CD14-positive monocyte (primary cell): Measurements from ENCODE around the gene OR1C1. TPM values are rescaled to one million over a fixed set of nuclear protein-coding genes. Genes with fewer than 3 reads are reported as not detected.

ENCODE experiments used
- DNase-seq, 3 donors: peaks; one replicate each; pipeline ENCODE4 v3.0.0-alpha.2; 2011 to 2022
- H2AFZ ChIP-seq: 2 replicates; pipeline ENCODE4 v1.6.0; 2012; ENCODE audit warnings: mild to moderate bottlenecking, low read depth, low read length, inconsistent platforms; ENCODE audit not compliant: insufficient read depth, poor library complexity, severe bottlenecking
- H3K27ac ChIP-seq, 2 donors: 1 replicate in 1 of 2; 2 replicates in 1 of 2; pipeline ENCODE4 v1.5.1; 2012 to 2013; ENCODE audit warnings: low read length in 2 of 2, control low read depth in 1 of 2, inconsistent platforms in 1 of 2, low read depth in 1 of 2, mild to moderate bottlenecking in 1 of 2
- H3K27me3 ChIP-seq, 2 donors: one replicate each; pipeline versions ENCODE4 v1.6.0 to v1.6.1; 2011 to 2013; ENCODE audit warnings: low read length in 2 of 2; ENCODE audit not compliant: control insufficient read depth in 2 of 2, insufficient read depth in 2 of 2
- H3K36me3 ChIP-seq, 2 donors: replicated peaks in 1 of 2; 1 replicate in 1 of 2; 2 replicates in 1 of 2; pipeline versions ENCODE4 v1.5.1 to v1.6.1; 2012 to 2013; ENCODE audit warnings: low read length in 2 of 2, control low read depth in 1 of 2, inconsistent platforms in 1 of 2, mild to moderate bottlenecking in 1 of 2; ENCODE audit not compliant: insufficient read depth in 2 of 2, control insufficient read depth in 1 of 2
- H3K4me1 ChIP-seq, 2 donors: 1 replicate in 1 of 2; 2 replicates in 1 of 2; pipeline versions ENCODE4 v1.5.1 to v1.6.1; 2012 to 2013; ENCODE audit warnings: low read length in 2 of 2, control low read depth in 1 of 2, inconsistent platforms in 1 of 2, mild to moderate bottlenecking in 1 of 2, moderate library complexity in 1 of 2; ENCODE audit not compliant: insufficient read depth in 2 of 2, control insufficient read depth in 1 of 2
- H3K4me2 ChIP-seq: replicated peaks from 2 replicates; pipeline ENCODE3; 2012; ENCODE audit warnings: low read length, moderate library complexity, mild to moderate bottlenecking; ENCODE audit not compliant: poor library complexity, severe bottlenecking; ENCODE audit errors: extremely low read depth
- H3K4me3 ChIP-seq, 3 experiments: fragments of 200-600 bp in 1 of 3; sonication (generic) in 1 of 3; replicated peaks in 1 of 3; 1 replicate in 2 of 3; 2 replicates in 1 of 3; pipeline ENCODE4 v1.5.1; 2011 to 2013; ENCODE audit warnings: low read length in 3 of 3, mild to moderate bottlenecking in 3 of 3, control low read depth in 2 of 3, low read depth in 2 of 3, inconsistent platforms in 1 of 3, moderate library complexity in 1 of 3
- H3K79me2 ChIP-seq: 2 replicates; pipeline ENCODE4 v1.6.0; 2012; ENCODE audit warnings: mild to moderate bottlenecking, control low read depth, inconsistent platforms, low read length, moderate library complexity; ENCODE audit not compliant: insufficient read depth
- H3K9ac ChIP-seq: 2 replicates; pipeline ENCODE4 v1.6.0; 2017; ENCODE audit warnings: low read length, mild to moderate bottlenecking; ENCODE audit not compliant: insufficient read depth, poor library complexity, severe bottlenecking
- H3K9me3 ChIP-seq, 2 donors: replicated peaks in 1 of 2; 1 replicate in 1 of 2; 2 replicates in 1 of 2; pipeline versions ENCODE4 v1.5.1 to v1.6.1; 2012 to 2013; ENCODE audit warnings: low read length in 2 of 2, control low read depth in 1 of 2; ENCODE audit not compliant: control insufficient read depth in 1 of 2, insufficient read depth in 1 of 2
- H4K20me1 ChIP-seq: 2 replicates; pipeline ENCODE4 v1.6.0; 2012; ENCODE audit warnings: mild to moderate bottlenecking, low read length, control low read depth, moderate library complexity; ENCODE audit not compliant: insufficient read depth
- H3K27ac Mint-ChIP-seq, 7 donors: one replicate each; pipeline ENCODE4 v1.8.0; 2020; ENCODE audit warnings: mild to moderate bottlenecking in 7 of 7, mixed read lengths in 7 of 7, moderate library complexity in 6 of 7, inconsistent platforms in 2 of 7
- H3K27me3 Mint-ChIP-seq, 3 donors: one replicate each; pipeline ENCODE4 v1.8.0; 2021 to 2022; ENCODE audit warnings: low read depth in 3 of 3, mild to moderate bottlenecking in 3 of 3, mixed read lengths in 3 of 3, moderate library complexity in 3 of 3, inconsistent platforms in 1 of 3
- H3K36me3 Mint-ChIP-seq, 2 donors: one replicate each; pipeline ENCODE4 v1.8.0; 2020; ENCODE audit warnings: mixed read lengths in 2 of 2, inconsistent platforms in 1 of 2, mild to moderate bottlenecking in 1 of 2
- H3K4me1 Mint-ChIP-seq: one replicate; pipeline ENCODE4 v1.8.0; 2020; ENCODE audit warnings: mild to moderate bottlenecking, mixed read lengths
- H3K4me3 Mint-ChIP-seq, 2 donors: one replicate each; pipeline ENCODE4 v1.8.0; 2020; ENCODE audit warnings: mild to moderate bottlenecking in 2 of 2, mixed read lengths in 2 of 2, moderate library complexity in 1 of 2
- H3K9me3 Mint-ChIP-seq, 7 donors: one replicate each; pipeline ENCODE4 v1.8.0; 2020 to 2022; ENCODE audit warnings: mixed read lengths in 7 of 7, mild to moderate bottlenecking in 6 of 7, moderate library complexity in 6 of 7, inconsistent platforms in 2 of 7
- CTCF ChIP-seq: fragments of 200-600 bp; IDR thresholded peaks from one replicate; pipeline ENCODE4 v1.8.0; 2022; ENCODE audit warnings: antibody characterized with exemption, mild to moderate bottlenecking
- WGBS: methylation state at CpG from one replicate; pipeline ENCODE4 v1.1.5; 2013; ENCODE audit warnings: missing lambda C conversion rate; ENCODE audit not compliant: insufficient coverage; 5-methylcytosine and 5-hydroxymethylcytosine counted together
- intact Hi-C, 2 donors: fragments of 100-400 bp; cut with micrococcal nuclease; formaldehyde crosslinking; loops; one replicate each; pipeline versions ENCODE4 v1.15.0 to v1.15.1; 2023
- polyA minus RNA-seq: library from RNA; depleted of rRNA, polyadenylated mRNA; stranded (reverse); fragments of >200 nt; gene quantifications from 2 replicates; pipeline ENCODE4 v1.2.3, GENCODE V29; 2012
- polyA plus RNA-seq, 3 donors: library from polyadenylated mRNA; depleted of rRNA in 1 of 3; unstranded in 2 of 3; stranded (reverse) in 1 of 3; fragments of 300-500 nt in 2 of 3; fragments of >200 nt in 1 of 3; fragmentation: Illumina TruSeq in 2 of 3; gene quantifications; 1 replicate in 2 of 3; 2 replicates in 1 of 3; pipeline ENCODE4 v1.2.3, GENCODE V29; 2012 to 2021
- total RNA-seq, 12 experiments: library from RNA in 1 of 12; stranded (reverse) in 1 of 12; fragments of 120-200 nt in 1 of 12; gene quantifications; one replicate each; pipeline ENCODE4 v1.2.4 and lab custom pipeline; 2013 to 2026; ENCODE audit warnings: mixed read lengths in 6 of 12, inconsistent platforms in 1 of 12

OR1C1 gene
- not detected for total RNA-seq (2013)
- polyA plus RNA-seq (not detected), polyA minus RNA-seq (not detected in 2 replicates), total RNA-seq (lab: John Stamatoyannopoulos, UW) (0 to 1.8 (median 0) reads per million in 11 experiments)

GRCh38 chr1:247760456-247760855 is at the start of gene OR1C1:
OR1C1 (minus strand) TSS chr1:247760556; CDS start chr1:247758406, 2,150 bp downstream.
- H3K4me3 ChIP-seq: no peak within 1 kb of the TSS
- Mint-ChIP-seq H3K27me3 (peaks cover 0 to 1% (median 0%) of the 10 kb centered on the region in 3 donors), H3K9me3 (peaks cover 0 to 7% (median 3%) of the 10 kb centered on the region in 7 donors), H3K4me1 (no peaks in the 10 kb centered on the region), H3K27ac (no peak within 1 kb of the TSS), H3K36me3 (no peaks in the 10 kb centered on the region), H3K4me3 (no peak within 1 kb of the TSS)
- intact Hi-C loops: no loop called here
- H3K4me2 ChIP-seq: no peak within 1 kb of the TSS
- H3K9me3 ChIP-seq: no peaks in the 10 kb centered on the region
- no peaks in the 10 kb centered on the region for H3K4me1 ChIP-seq
- H3K27ac ChIP-seq: no peak within 1 kb of the TSS
- no peaks in the 10 kb centered on the region for H3K36me3 ChIP-seq
- H2AFZ ChIP-seq: no peak within 1 kb of the TSS
- 90% methylated on average over 2 of the region's 3 CpGs for WGBS
- H3K9ac ChIP-seq: no peak within 1 kb of the TSS
- no peaks in the 10 kb centered on the region for H4K20me1 ChIP-seq
- TF ChIP-seq CTCF: no peak
- no peak for DNase-seq
- no peaks in the 10 kb centered on the region for H3K79me2 ChIP-seq
- no peaks in the 10 kb centered on the region for H3K27me3 ChIP-seq

GRCh38 chr1:247797518-247797917 is 37.2 kb upstream of the OR1C1 start:
- no peak overlapping the region for H3K4me2 ChIP-seq
- no peaks in the 10 kb centered on the region for H4K20me1 ChIP-seq
- no peak overlapping the region for H3K27ac Mint-ChIP-seq
- H3K4me1 ChIP-seq: no peaks in the 10 kb centered on the region
- no peak overlapping the region for H2AFZ ChIP-seq
- intact Hi-C loops: no loop called here
- no peak overlapping the region for H3K4me3 ChIP-seq
- H3K27ac ChIP-seq: no peak overlapping the region
- no peaks in the 10 kb centered on the region for H3K79me2 ChIP-seq
- WGBS: 50% methylated on average over 2 of the region's 2 CpGs
- H3K4me1 Mint-ChIP-seq: no peaks in the 10 kb centered on the region
- no peaks in the 10 kb centered on the region for H3K27me3 ChIP-seq
- no peaks in the 10 kb centered on the region for H3K27me3 Mint-ChIP-seq
- no peak overlapping the region for H3K9ac ChIP-seq
- TF ChIP-seq CTCF: no peak
- H3K36me3 ChIP-seq: no peaks in the 10 kb centered on the region
- peaks cover 0 to 3% of the 10 kb centered on the region in 2 donors for H3K9me3 ChIP-seq
- DNase-seq: no peak
- H3K36me3 Mint-ChIP-seq: no peaks in the 10 kb centered on the region
- H3K9me3 Mint-ChIP-seq: peaks cover 4 to 22% (median 10%) of the 10 kb centered on the region in 7 donors
- no peak overlapping the region for H3K4me3 Mint-ChIP-seq
